Hematopoietic multipotent progenitor cell (in vitro differentiated cells): ENCODE measurements around the gene LCOR. TPM values are rescaled to one million over a fixed set of nuclear protein-coding genes. Genes with fewer than 3 reads are reported as not detected.

ENCODE experiments used
- DNase-seq, 3 donors: peaks; one replicate each; pipeline ENCODE4 v3.0.0-alpha.2; 2011 to 2015; ENCODE audit warnings: low read depth in 2 of 3, low spot score in 2 of 3
- total RNA-seq: library from RNA; depleted of rRNA; stranded (reverse); fragments of >200 nt; gene quantifications from one replicate; pipeline ENCODE4 v1.2.3, GENCODE V29; 2012

Gene LCOR
- total RNA-seq, 1 donor, result 13.2 TPM

GRCh38 chr10:96880575-96880974 lies 48.5 kb downstream of the LCOR start:
- DNase-seq, result no peak

DNA sequence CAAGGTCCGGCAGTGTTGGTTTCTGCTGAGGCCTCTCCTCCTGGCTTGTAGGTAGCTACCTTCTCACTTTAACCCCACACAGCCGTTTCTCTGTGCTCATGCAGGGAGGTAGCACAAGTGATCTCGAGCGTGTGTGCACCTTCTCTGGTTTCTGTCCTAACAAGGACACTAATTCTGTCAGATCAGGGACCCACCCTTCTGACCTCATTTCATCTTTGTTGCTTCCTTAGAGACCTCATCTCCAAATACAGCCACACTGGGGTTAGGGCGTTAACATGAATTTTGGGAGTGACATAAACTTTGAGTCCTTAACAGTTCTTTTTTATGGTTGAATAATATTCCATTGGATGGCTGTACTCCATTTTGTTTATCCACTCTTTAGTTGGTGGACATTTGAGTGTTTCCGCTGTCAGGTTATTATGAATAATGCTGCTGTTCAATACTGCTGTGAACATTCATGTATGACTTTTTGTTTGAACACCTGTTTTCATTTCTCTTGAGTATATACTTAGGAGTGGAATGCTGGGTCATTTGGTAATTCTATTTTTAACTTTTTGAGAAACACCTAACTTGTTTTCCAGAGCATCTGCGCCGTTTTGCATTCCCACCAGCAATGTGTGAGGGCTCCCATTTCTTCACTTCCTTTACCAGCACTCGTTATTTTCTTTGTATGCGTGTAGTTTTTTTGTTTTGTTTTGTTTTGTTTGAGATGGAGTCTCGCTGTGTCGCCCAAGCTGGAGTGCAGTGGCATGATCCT lies 57.5 kb downstream of the LCOR start:
- DNase-seq, result no peak

- no peak for DNase-seq
These were observed 58.0 kb downstream of the LCOR start for GRCh38 chr10:96890172-96890513.

GRCh38 chr10:96890580-96890979 lies 58.5 kb downstream of the LCOR start:
- no peak for DNase-seq

- no peak for DNase-seq
These were observed 59.7 kb downstream of the LCOR start for GRCh38 chr10:96891840-96892239.

DNA sequence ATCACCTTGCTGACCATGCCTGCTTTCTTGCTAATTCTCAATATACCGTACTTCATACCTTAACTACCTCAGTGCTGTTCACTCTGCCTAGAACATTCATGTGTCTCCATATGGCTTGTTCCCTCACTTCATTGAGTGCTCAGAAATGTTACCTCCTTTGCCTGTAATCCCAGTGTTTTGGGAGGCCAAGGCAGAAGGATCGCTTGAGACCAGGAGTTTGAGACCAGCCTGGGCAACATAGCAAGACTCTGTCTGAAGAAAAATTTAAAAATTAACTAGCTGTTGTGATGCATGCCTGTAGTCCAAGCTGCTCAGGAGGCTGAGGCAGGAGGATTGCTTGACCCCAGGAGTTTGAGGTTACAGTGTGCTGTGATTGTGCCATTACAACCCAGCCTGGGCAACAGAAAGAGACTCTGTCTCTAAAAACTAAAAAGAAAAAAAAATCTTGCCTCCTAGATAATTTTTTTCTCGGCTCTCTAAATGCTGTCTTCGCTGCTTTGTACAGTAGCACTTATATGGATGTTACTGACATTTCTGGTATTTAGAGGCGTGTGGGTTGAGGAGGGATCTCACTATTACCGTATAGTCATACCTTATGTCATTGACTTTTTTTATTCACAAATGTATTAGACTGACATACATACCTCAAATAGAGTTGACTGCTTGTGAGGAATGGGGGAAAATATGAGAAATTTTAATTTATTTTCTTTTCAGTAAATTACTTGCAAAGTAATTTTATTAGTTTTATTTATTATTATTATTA lies 63.7 kb downstream of the LCOR start:
- no peak for DNase-seq

DNA sequence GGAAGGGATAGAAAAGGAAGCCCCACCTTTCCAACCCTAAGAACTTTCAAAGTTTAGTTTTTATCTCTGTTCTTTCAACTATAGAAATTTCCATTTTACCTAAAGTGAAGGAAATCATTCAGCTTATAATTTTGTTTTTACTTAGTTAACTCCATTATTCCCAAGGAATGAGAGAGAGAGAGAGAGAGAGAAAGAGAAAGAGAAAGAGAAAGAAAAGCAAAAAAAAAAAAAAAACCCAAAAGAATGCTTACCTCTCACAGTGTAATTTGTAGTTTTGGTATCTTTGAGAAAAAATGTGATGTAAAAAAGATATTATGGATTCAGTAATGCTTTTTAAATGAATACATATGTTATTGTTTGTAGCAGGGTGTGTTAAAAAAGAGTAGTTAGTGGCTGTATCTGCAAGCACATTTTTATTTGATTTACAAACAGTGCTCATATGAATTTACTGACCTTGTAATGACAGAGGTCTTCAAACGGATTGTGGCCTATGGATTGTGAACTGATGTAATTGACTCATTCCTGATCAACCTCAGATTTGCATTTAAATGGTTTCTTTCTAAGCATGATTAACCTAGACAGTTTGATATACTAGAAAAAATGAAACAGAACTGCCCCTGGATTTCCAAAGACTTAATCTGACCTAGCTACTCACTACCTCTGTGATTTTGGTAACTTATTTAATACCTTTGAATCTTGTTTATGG lies 64.9 kb downstream of the LCOR start:
- no peak for DNase-seq

GRCh38 chr10:96902117-96902516 lies 70.0 kb downstream of the LCOR start:
- DNase-seq, result no peak

GRCh38 chr10:96902731-96903358 lies 70.7 kb downstream of the LCOR start:
- no peak for DNase-seq

DNA sequence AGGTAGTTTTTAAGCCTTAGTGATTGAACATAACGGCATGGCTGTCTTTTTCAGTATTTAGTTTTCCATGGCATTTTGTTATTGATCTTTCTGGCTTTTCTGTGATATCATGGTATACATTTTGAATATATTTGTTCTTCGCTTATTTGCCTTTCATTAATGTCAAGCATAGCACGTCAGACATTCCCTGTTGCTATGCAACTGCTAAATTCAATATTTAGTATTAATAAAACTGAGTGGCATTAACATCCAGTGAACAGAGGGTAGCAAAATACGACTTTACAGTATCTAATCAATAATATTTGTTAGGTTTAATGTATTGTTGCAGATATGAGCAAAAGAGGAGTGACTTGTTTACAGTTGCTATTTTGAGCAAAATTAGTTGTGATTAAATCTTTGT lies 72.5 kb downstream of the LCOR start:
- no peak for DNase-seq

DNA sequence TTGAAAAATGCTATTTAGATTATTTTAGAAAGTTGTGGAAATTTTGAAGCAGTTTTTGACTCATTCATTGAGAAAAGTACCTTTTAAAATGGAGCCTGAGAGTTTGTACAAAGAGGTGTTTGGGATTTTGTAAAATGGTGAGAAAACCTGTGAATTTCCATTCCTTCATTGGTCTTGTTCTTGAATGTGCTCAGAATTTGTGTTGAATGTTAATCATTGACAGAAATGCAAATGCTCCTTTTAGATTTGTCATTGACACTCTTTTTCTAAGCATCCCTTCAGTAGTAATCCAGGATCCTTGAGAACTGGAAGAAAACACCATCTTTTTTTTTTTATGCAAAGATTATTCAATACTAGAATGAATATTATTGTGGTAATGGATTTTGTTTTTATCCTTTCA lies 74.8 kb downstream of the LCOR start:
- DNase-seq, result no peak

GRCh38 chr10:96910488-96911395 lies 78.6 kb downstream of the LCOR start:
- DNase-seq, result peak; percentile 17 to 66 (median 40)

GRCh38 chr10:96912405-96912804 lies 80.3 kb downstream of the LCOR start:
- DNase-seq, result no peak

GRCh38 chr10:96913906-96914305 lies 81.8 kb downstream of the LCOR start:
- no peak for DNase-seq

GRCh38 chr10:96917628-96918027 lies 85.5 kb downstream of the LCOR start:
- DNase-seq, result no peak

GRCh38 chr10:96918214-96919002 lies 86.3 kb downstream of the LCOR start:
- DNase-seq, result no peak

- no peak for DNase-seq
These were observed 87.8 kb downstream of the LCOR start for GRCh38 chr10:96919785-96920430.

GRCh38 chr10:96921655-96922054 lies 89.6 kb downstream of the LCOR start:
- DNase-seq, result no peak
